ENCODE measurements around the gene HBQ1. TPM values are rescaled to one million over a fixed set of nuclear protein-coding genes. Genes with fewer than 3 reads are reported as not detected.
"Not testable (repeated sequence)": the region's sequence is repeated elsewhere in the genome, so short reads cannot be mapped to it uniquely, and the experiment has no call there.

HBQ1 gene
- total RNA-seq, 5 donors from 2014 or later (not counting 1 experiment from before 2014, with no cell fraction given): not detected

DNA sequence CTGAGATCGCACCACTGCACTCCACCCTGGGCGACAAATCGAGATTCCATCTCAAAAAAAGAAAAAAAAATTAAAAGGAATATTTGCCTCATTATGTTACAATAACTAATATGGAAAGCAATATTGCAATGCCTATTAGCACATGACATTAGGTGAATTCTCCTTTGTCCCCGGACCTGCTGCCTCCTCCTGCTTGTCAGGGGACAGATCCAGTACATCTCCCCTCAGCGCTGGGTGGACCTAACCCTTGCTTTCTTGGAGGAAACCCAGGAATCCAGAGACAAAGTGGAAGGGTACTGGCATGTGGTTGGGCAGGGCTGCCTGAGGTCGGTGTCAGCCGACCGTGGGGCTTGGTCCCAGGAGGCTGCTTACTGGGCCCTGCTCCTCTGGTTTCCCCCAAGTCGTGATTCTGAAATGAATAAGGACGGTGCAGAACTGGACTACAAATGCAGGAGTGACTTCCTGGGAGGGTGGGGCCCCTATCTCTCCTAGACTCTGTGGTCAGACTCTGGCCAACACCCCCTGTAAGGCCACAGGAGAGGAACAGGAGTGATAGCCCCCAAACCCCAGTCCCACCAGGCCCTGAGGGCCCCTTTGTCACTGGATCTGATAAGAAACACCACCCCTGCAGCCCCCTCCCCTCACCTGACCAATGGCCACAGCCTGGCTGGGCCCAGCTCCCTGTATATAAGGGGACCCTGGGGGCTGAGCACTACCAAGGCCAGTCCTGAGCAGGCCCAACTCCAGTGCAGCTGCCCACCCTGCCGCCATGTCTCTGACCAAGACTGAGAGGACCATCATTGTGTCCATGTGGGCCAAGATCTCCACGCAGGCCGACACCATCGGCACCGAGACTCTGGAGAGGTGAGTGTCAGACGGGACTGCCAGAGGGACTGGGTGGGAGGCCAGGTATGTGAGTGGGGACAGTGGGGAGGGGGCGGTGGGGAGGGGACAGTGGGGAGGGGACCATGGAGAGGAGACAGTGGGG is 27.8 kb upstream of the HBQ1 start, which contains the start of gene HBZ:
Gene HBZ, plus strand, starts transcription at position 504 of the 988 bp plus-strand sequence. Its CDS starts 266 bp downstream, at position 770.
- H3K9me3 ChIP-seq: no peaks in the 10 kb centered on the region
- H3K4me1 ChIP-seq (ENCODE audit: control insufficient read depth in 1 of 2, extremely low read depth in 1 of 2, insufficient read depth in 2 of 2, low read length in 2 of 2): peaks cover 2 to 10% of the 10 kb centered on the region in 2 experiments
- Mint-ChIP-seq H3K27me3 (peaks cover 11 to 33% of the 10 kb centered on the region in 2 donors), H3K36me3 (no peaks in the 10 kb centered on the region), H3K4me1 (peaks cover 7 to 9% (median 8%) of the 10 kb centered on the region in 3 donors), H3K4me3 (peak within 1 kb of the TSS in 1 of 3 donors; percentile 46), H3K27ac (no peak within 1 kb of the TSS), H3K9me3 (no peaks in the 10 kb centered on the region)
- peaks cover 6 to 49% of the 10 kb centered on the region in 2 experiments for H3K27me3 ChIP-seq (replicated peaks in 1 of 2; ENCODE audit: control insufficient read depth in 2 of 2, extremely low read depth in 1 of 2, insufficient read depth in 2 of 2, low read length in 1 of 2)
- ChIA-PET POLR2A (no interaction called here), CTCF (no interaction called here)
- WGBS (ENCODE audit: insufficient coverage): 82% methylated on average over 5 of the region's 17 CpGs
- H3K36me3 ChIP-seq (ENCODE audit: control insufficient read depth in 2 of 2, extremely low read depth in 1 of 2, insufficient read depth in 1 of 2, low read length in 1 of 2): no peaks in the 10 kb centered on the region
- H3K4me3 ChIP-seq (ENCODE audit: control insufficient read depth in 1 of 2, extremely low read depth in 1 of 2, low read length in 1 of 2): no peak within 1 kb of the TSS
- no peak within 1 kb of the TSS for H3K27ac ChIP-seq (ENCODE audit: low read length)
- no peak for DNase-seq
- ATAC-seq (replicated peaks in 1 of 4): no peak

DNA sequence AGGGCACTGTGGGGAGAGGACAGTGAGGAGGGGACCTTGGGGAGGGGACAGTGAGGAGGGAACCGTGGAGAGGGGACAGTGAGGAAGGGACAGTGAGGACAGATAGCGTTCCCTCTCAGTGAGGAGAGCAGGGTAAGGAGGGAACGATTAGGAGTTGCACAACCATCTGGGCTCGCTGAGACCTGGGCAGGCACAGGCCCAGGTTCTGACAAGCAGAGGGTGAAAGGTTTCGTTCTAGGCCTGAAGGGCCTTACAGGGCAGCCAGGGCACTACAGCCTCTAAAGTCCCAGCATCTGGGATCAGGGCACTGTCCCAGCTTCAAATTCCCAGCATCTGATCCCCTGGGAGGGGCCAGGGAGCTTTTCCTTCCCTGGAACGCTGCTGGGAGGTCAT is 27.1 kb upstream of the HBQ1 start:
- H3K36me3 ChIP-seq (ENCODE audit: control insufficient read depth in 2 of 2, extremely low read depth in 1 of 2, insufficient read depth in 1 of 2, low read length in 1 of 2); DNase-seq; H3K27ac Mint-ChIP-seq; H3K36me3 Mint-ChIP-seq; H3K4me3 ChIP-seq (ENCODE audit: control insufficient read depth in 1 of 2, extremely low read depth in 1 of 2, low read length in 1 of 2); H3K4me1 Mint-ChIP-seq; H3K27ac ChIP-seq (ENCODE audit: low read length); H3K9me3 ChIP-seq; POLR2A ChIA-PET; H3K9me3 Mint-ChIP-seq; CTCF ChIA-PET: not testable (repeated sequence)
- WGBS (ENCODE audit: insufficient coverage): 89% methylated on average over 1 of the region's 6 CpGs
- Mint-ChIP-seq H3K4me3 (peak overlapping the region in 1 of 3 donors; percentile 46), H3K27me3 (peaks cover 11 to 36% of the 10 kb centered on the region in 2 donors)
- H3K27me3 ChIP-seq (replicated peaks in 1 of 2; ENCODE audit: control insufficient read depth in 2 of 2, extremely low read depth in 1 of 2, insufficient read depth in 2 of 2, low read length in 1 of 2): peaks cover 6 to 49% of the 10 kb centered on the region in 2 experiments
- peaks cover 2 to 10% of the 10 kb centered on the region in 2 experiments for H3K4me1 ChIP-seq (ENCODE audit: control insufficient read depth in 1 of 2, extremely low read depth in 1 of 2, insufficient read depth in 2 of 2, low read length in 2 of 2)
- ATAC-seq (replicated peaks in 1 of 4): peak in 1 of 4 experiments; percentile 14

DNA sequence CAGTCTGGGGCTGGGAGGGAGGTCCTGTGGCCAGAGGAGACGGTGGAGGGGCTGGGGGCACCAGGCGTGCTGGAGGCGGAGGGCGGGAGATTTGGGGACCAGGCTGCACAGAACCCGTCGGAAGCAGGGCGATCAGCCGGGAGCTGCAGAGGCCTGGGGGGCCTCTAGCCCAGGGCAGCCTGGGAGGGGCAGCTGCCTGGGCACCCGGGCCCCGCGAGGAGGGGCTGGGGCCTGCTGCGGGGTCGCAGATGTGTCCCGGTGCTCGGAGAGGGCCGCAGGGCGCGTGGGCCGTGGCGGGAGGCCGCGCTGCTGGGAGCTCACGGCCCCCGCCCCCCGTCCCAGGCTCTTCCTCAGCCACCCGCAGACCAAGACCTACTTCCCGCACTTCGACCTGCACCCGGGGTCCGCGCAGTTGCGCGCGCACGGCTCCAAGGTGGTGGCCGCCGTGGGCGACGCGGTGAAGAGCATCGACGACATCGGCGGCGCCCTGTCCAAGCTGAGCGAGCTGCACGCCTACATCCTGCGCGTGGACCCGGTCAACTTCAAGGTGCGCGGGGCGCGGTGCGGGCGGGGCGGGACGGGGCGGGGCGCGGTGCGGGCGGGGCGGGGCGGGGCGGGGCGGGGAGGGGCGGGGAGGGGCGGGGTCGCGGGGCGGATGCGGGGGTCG is 26.6 kb upstream of the HBQ1 start:
- H3K9me3 ChIP-seq; POLR2A ChIA-PET; H3K4me3 ChIP-seq (ENCODE audit: control insufficient read depth in 1 of 2, extremely low read depth in 1 of 2, low read length in 1 of 2); H3K27ac ChIP-seq (ENCODE audit: low read length); CTCF ChIA-PET; H3K9me3 Mint-ChIP-seq; H3K36me3 Mint-ChIP-seq; DNase-seq; H3K4me1 Mint-ChIP-seq; H3K27ac Mint-ChIP-seq; H3K36me3 ChIP-seq (ENCODE audit: control insufficient read depth in 2 of 2, extremely low read depth in 1 of 2, insufficient read depth in 1 of 2, low read length in 1 of 2): not testable (repeated sequence)
- WGBS (ENCODE audit: insufficient coverage): no CpG with 5 or more reads among the region's 74 CpGs
- ATAC-seq (replicated peaks in 1 of 4): peak; percentile 15 to 62 (median 51)
- H3K27me3 Mint-ChIP-seq: peaks cover 13 to 39% of the 10 kb centered on the region in 2 donors
- Histone ChIP-seq H3K27me3 (replicated peaks in 1 of 2; ENCODE audit: control insufficient read depth in 2 of 2, extremely low read depth in 1 of 2, insufficient read depth in 2 of 2, low read length in 1 of 2) (peaks cover 6 to 44% of the 10 kb centered on the region in 2 experiments), H3K4me1 (ENCODE audit: control insufficient read depth in 1 of 2, extremely low read depth in 1 of 2, insufficient read depth in 2 of 2, low read length in 2 of 2) (peaks cover 2 to 10% of the 10 kb centered on the region in 2 experiments)
- H3K4me3 Mint-ChIP-seq: peak overlapping the region in 1 of 3 donors; percentile 80

DNA sequence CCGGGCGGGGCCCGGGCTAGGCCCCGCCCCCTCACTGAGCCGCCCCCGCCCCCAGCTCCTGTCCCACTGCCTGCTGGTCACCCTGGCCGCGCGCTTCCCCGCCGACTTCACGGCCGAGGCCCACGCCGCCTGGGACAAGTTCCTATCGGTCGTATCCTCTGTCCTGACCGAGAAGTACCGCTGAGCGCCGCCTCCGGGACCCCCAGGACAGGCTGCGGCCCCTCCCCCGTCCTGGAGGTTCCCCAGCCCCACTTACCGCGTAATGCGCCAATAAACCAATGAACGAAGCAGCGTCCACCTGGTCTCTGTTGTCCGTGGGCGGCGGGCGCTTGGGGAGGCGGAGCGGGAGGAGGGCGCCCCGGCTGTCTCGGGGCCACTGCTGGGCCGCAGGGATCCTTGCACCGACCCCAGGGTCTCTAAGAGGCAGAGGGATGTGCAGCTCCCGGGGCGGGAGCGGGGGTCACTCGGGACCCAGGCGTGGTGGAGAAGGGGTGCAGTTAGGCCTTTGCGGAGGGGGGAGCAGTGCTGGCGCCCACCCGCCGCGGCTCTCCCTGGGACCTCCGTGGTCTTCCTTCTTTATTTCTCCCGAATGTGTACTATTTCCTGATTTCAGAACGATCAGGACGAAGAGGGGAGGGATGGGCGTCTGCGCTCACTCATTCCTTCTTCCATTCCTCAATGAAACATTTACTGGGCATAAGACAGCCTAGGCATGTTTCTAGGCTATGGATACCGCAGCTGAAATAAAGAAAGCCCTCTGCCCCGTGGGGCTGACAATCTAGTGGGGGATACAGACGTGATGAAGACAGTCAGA is 25.8 kb upstream of the HBQ1 start:
- no peaks in the 10 kb centered on the region for H3K9me3 Mint-ChIP-seq
- Histone ChIP-seq H3K36me3 (ENCODE audit: control insufficient read depth in 2 of 2, extremely low read depth in 1 of 2, insufficient read depth in 1 of 2, low read length in 1 of 2) (no peaks in the 10 kb centered on the region), H3K27ac (ENCODE audit: low read length) (no peak overlapping the region), H3K9me3 (no peaks in the 10 kb centered on the region), H3K4me1 (ENCODE audit: control insufficient read depth in 1 of 2, extremely low read depth in 1 of 2, insufficient read depth in 2 of 2, low read length in 2 of 2) (peaks cover 2 to 10% of the 10 kb centered on the region in 2 experiments), H3K27me3 (replicated peaks in 1 of 2; ENCODE audit: control insufficient read depth in 2 of 2, extremely low read depth in 1 of 2, insufficient read depth in 2 of 2, low read length in 1 of 2) (peaks cover 6 to 43% of the 10 kb centered on the region in 2 experiments), H3K4me3 (ENCODE audit: control insufficient read depth in 1 of 2, extremely low read depth in 1 of 2, low read length in 1 of 2) (peak overlapping the region; percentile 26 to 32)
- peak overlapping the region; percentile 37 to 80 (median 58) for H3K4me3 Mint-ChIP-seq
- WGBS (ENCODE audit: insufficient coverage): 8% methylated on average over 44 of the region's 59 CpGs
- POLR2A ChIA-PET: no interaction called here
- H3K27me3 Mint-ChIP-seq: peaks cover 14 to 38% of the 10 kb centered on the region in 2 donors
- DNase-seq: peak in 1 of 35 experiments; percentile 17
- H3K27ac Mint-ChIP-seq: no peak overlapping the region
- CTCF ChIA-PET: no interaction called here
- H3K36me3 Mint-ChIP-seq: no peaks in the 10 kb centered on the region
- peak; percentile 14 to 56 (median 46) for ATAC-seq (replicated peaks in 1 of 4)
- H3K4me1 Mint-ChIP-seq: peaks cover 7 to 9% (median 8%) of the 10 kb centered on the region in 3 donors

DNA sequence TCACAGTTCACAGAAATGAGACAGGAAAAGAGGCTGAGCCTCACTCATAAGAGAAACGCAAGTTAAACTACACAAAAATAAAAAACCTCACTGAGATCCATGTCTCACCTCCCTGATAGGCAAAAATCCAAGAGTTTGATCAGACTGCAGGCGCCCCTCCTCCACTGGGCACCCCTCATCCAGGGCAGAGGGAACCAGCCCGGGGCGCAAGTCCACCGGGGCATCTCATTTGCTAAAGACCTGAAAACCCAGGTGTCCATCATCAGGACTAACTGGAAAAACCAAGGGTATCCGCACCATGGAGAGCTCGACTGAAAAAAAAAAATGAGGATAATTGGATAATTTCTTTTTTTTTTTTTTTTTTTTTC is 25.2 kb upstream of the HBQ1 start:
- H3K27ac ChIP-seq (ENCODE audit: low read length): no peak overlapping the region
- H3K4me1 ChIP-seq (ENCODE audit: control insufficient read depth in 1 of 2, extremely low read depth in 1 of 2, insufficient read depth in 2 of 2, low read length in 2 of 2): peaks cover 2 to 10% of the 10 kb centered on the region in 2 experiments
- no peaks in the 10 kb centered on the region for H3K9me3 Mint-ChIP-seq
- H3K4me3 Mint-ChIP-seq: peak overlapping the region; percentile 13 to 80 (median 58)
- H3K36me3 Mint-ChIP-seq: no peaks in the 10 kb centered on the region
- H3K4me3 ChIP-seq (ENCODE audit: control insufficient read depth in 1 of 2, extremely low read depth in 1 of 2, low read length in 1 of 2): no peak overlapping the region
- peaks cover 7 to 9% (median 8%) of the 10 kb centered on the region in 3 donors for H3K4me1 Mint-ChIP-seq
- no peak overlapping the region for H3K27ac Mint-ChIP-seq
- ATAC-seq (replicated peaks in 1 of 4) (no peak), DNase-seq (no peak)
- peaks cover 6 to 47% of the 10 kb centered on the region in 2 experiments for H3K27me3 ChIP-seq (replicated peaks in 1 of 2; ENCODE audit: control insufficient read depth in 2 of 2, extremely low read depth in 1 of 2, insufficient read depth in 2 of 2, low read length in 1 of 2)
- no peaks in the 10 kb centered on the region for H3K36me3 ChIP-seq (ENCODE audit: control insufficient read depth in 2 of 2, extremely low read depth in 1 of 2, insufficient read depth in 1 of 2, low read length in 1 of 2)
- H3K27me3 Mint-ChIP-seq: peaks cover 17 to 35% of the 10 kb centered on the region in 2 donors
- no peaks in the 10 kb centered on the region for H3K9me3 ChIP-seq
- POLR2A ChIA-PET: no interaction called here
- CTCF ChIA-PET: no interaction called here
- no CpG with 5 or more reads among the region's 7 CpGs for WGBS (ENCODE audit: insufficient coverage)

Measured in T-cell (primary cell).